ENCODE data around the gene GTPBP2. TPM values are rescaled to one million over a fixed set of nuclear protein-coding genes. Genes with fewer than 3 reads are reported as not detected.
A peak's percentile ranks its signal among the peaks of the same experiment; 100 is the strongest.
"Not testable (repeated sequence)": the region's sequence is repeated elsewhere in the genome, so short reads cannot be mapped to it uniquely, and the experiment has no call there.

GTPBP2 gene
- total and polyA plus RNA-seq, 2 of the 13 experiments (the other 11 are each of a cell fraction or from before 2014, with no cell fraction given), result 26.9 to 88.2 TPM

- peaks cover 13 to 60% of the 10 kb centered on the region in 2 experiments for H3K36me3 ChIP-seq (replicated peaks in 1 of 2; ENCODE audit: control insufficient read depth in 1 of 2, insufficient read depth in 2 of 2, low read length in 2 of 2)
- not testable (repeated sequence) for H3K79me2 ChIP-seq (ENCODE audit: insufficient read depth, low read length)
Observed at GRCh38 chr6:43589564-43589963, 39.5 kb downstream of the GTPBP2 start.

GRCh38 chr6:43588194-43588593 is 40.9 kb downstream of the GTPBP2 start:
- in situ Hi-C loops (cut with HindIII; ENCODE audit: extremely low pct_ligation_motif_present, low pct_unique_long_range_greater_than_20kb), result no loop called here
- ChIA-PET CTCF (ENCODE audit: low intra/inter-chr PET ratio, low total read pairs) (no interaction called here), POLR2A (interaction anchor here (0.9 kb wide), 2 partner anchors 9 to 41 kb away, joined by 3 to 4 read pairs; partner anchors contain the start of gene GTPBP2)
- H3K9me3 ChIP-seq (ENCODE audit: low read length), result no peaks in the 10 kb centered on the region
- no peak overlapping the region for H3K4me2 ChIP-seq (ENCODE audit: low read depth, low read length)
- ATAC-seq, result no peak
- H4K20me1 ChIP-seq (ENCODE audit: insufficient read depth, low read length), result no peaks in the 10 kb centered on the region
- DNase-seq (ENCODE audit: low spot score), result no peak
- no peak overlapping the region for H3K4me3 ChIP-seq (replicated peaks in 1 of 3; ENCODE audit: insufficient read depth in 1 of 3, low read depth in 2 of 3, low read length in 3 of 3)
- no peak overlapping the region for H3K9ac ChIP-seq (ENCODE audit: insufficient read depth, low read depth, low read length)
- TF ChIP-seq REL (CRISPR knock-in tag; conservative IDR thresholded peaks at IDR 0.05) (no peak), SP2 (CRISPR knock-in tag; IDR thresholded peaks at IDR 0.05) (no peak), TBP (CRISPR knock-in tag; IDR thresholded peaks at IDR 0.05) (no peak), ZFP82 (CRISPR knock-in tag; IDR thresholded peaks at IDR 0.05; ENCODE audit: borderline replicate concordance) (no peak), KLF12 (CRISPR knock-in tag; IDR thresholded peaks at IDR 0.05; ENCODE audit: borderline replicate concordance) (no peak), MIER2 (CRISPR knock-in tag; IDR thresholded peaks at IDR 0.05) (no peak), ZFP37 (CRISPR knock-in tag; IDR thresholded peaks at IDR 0.05; ENCODE audit: borderline replicate concordance) (no peak)
- no peak for FAIRE-seq
- H3K27me3 ChIP-seq (ENCODE audit: control insufficient read depth in 1 of 2, insufficient read depth in 2 of 2, low read length in 2 of 2), result no peaks in the 10 kb centered on the region
- no peaks in the 10 kb centered on the region for H3K79me2 ChIP-seq (ENCODE audit: insufficient read depth, low read length)
- no peak overlapping the region for H3K27ac ChIP-seq (ENCODE audit: extremely low read length, insufficient read depth, low read length)
- no peaks in the 10 kb centered on the region for H3K4me1 ChIP-seq (ENCODE audit: insufficient read depth, low read length)
- intact Hi-C loops (cut with micrococcal nuclease; ENCODE audit: unreplicated experiment), result no loop called here
- BruUV-seq (replicated peaks), result no TSS peak
- no peak overlapping the region for H2AFZ ChIP-seq (ENCODE audit: low read length)
- over 99% methylated on average over 5 of the region's 5 CpGs for WGBS (ENCODE audit: low lambda C conversion rate)
- peaks cover 21 to 74% of the 10 kb centered on the region in 2 experiments for H3K36me3 ChIP-seq (replicated peaks in 1 of 2; ENCODE audit: control insufficient read depth in 1 of 2, insufficient read depth in 2 of 2, low read length in 2 of 2)

More at GRCh38 chr6:43589564-43589963, 39.5 kb downstream of the GTPBP2 start:
- FAIRE-seq; POLR2A ChIA-PET; DNase-seq (ENCODE audit: low spot score); in situ Hi-C loops (cut with HindIII; ENCODE audit: extremely low pct_ligation_motif_present, low pct_unique_long_range_greater_than_20kb); CTCF ChIA-PET (ENCODE audit: low intra/inter-chr PET ratio, low total read pairs); BruUV-seq (replicated peaks); H3K4me1 ChIP-seq (ENCODE audit: insufficient read depth, low read length); H3K4me3 ChIP-seq (replicated peaks in 1 of 3; ENCODE audit: insufficient read depth in 1 of 3, low read depth in 2 of 3, low read length in 3 of 3); H3K4me2 ChIP-seq (ENCODE audit: low read depth, low read length); intact Hi-C loops (cut with micrococcal nuclease; ENCODE audit: unreplicated experiment); H3K27me3 ChIP-seq (ENCODE audit: control insufficient read depth in 1 of 2, insufficient read depth in 2 of 2, low read length in 2 of 2); H3K9ac ChIP-seq (ENCODE audit: insufficient read depth, low read depth, low read length); H3K27ac ChIP-seq (ENCODE audit: extremely low read length, insufficient read depth, low read length); H3K9me3 ChIP-seq (ENCODE audit: low read length); ATAC-seq; H2AFZ ChIP-seq (ENCODE audit: low read length); H4K20me1 ChIP-seq (ENCODE audit: insufficient read depth, low read length): not testable (repeated sequence)
- WGBS (ENCODE audit: low lambda C conversion rate), result 88% methylated on average over 1 of the region's 1 CpG
- peak; percentile 54; the same call in 1 of the 2 replicates for TF ChIP-seq ZNF770 (CRISPR knock-in tag; IDR thresholded peaks at IDR 0.05)
